Hepatocyte (in vitro differentiated cells): ENCODE results near the gene CHST8. TPM values are rescaled to one million over a fixed set of nuclear protein-coding genes. Genes with fewer than 3 reads are reported as not detected.
A peak's percentile ranks its signal among the peaks of the same experiment; 100 is the strongest.

Experiments
- DNase-seq: peaks from one replicate; pipeline ENCODE4 v3.0.0-alpha.2; 2016; ENCODE audit warnings: low spot score
- H2AFZ ChIP-seq: fragments of 200-600 bp; sonication (generic); 2 replicates; pipeline ENCODE4 v1.6.0; 2016; ENCODE audit warnings: antibody characterized with exemption, mild to moderate bottlenecking
- H3K27ac ChIP-seq: fragments of 200-600 bp; sonication (generic); 2 replicates; pipeline ENCODE4 v1.5.1; 2016; ENCODE audit warnings: mild to moderate bottlenecking
- H3K27me3 ChIP-seq: fragments of 200-600 bp; sonication (generic); 2 replicates; pipeline ENCODE4 v1.6.1; 2016
- H3K36me3 ChIP-seq: fragments of 200-600 bp; sonication (generic); replicated peaks from 2 replicates; pipeline ENCODE4 v1.5.1; 2016; ENCODE audit warnings: low read depth; ENCODE audit not compliant: insufficient read depth
- H3K4me1 ChIP-seq: fragments of 200-600 bp; sonication (generic); 2 replicates; pipeline ENCODE4 v1.5.1; 2016; ENCODE audit warnings: mild to moderate bottlenecking, moderate library complexity; ENCODE audit not compliant: insufficient read depth
- H3K4me2 ChIP-seq: fragments of 200-600 bp; sonication (generic); 2 replicates; pipeline ENCODE4 v1.6.0; 2016
- H3K4me3 ChIP-seq: fragments of 200-600 bp; sonication (generic); 2 replicates; pipeline ENCODE4 v1.5.1; 2016; ENCODE audit warnings: mild to moderate bottlenecking
- H3K79me2 ChIP-seq: fragments of 200-600 bp; sonication (generic); 2 replicates; pipeline ENCODE4 v1.6.0; 2017; ENCODE audit warnings: mild to moderate bottlenecking
- H3K9me2 ChIP-seq: fragments of 200-600 bp; sonication (generic); replicated peaks from 2 replicates; pipeline ENCODE4 v1.6.0; 2017; ENCODE audit warnings: mild to moderate bottlenecking; ENCODE audit not compliant: insufficient read depth
- H3K9me3 ChIP-seq: fragments of 200-600 bp; sonication (generic); 2 replicates; pipeline ENCODE4 v1.5.1; 2016; ENCODE audit warnings: low read depth, mild to moderate bottlenecking
- H4K20me1 ChIP-seq: fragments of 200-600 bp; sonication (generic); 2 replicates; pipeline ENCODE4 v1.6.0; 2016; ENCODE audit warnings: mild to moderate bottlenecking; ENCODE audit not compliant: insufficient read depth, poor library complexity, severe bottlenecking
- CTCF ChIP-seq: fragments of 200-600 bp; sonication (generic); IDR thresholded peaks from 2 replicates; pipeline ENCODE4 v1.5.1; 2016; ENCODE audit warnings: antibody characterized with exemption, mild to moderate bottlenecking; ENCODE audit not compliant: poor library complexity
- EZH2 ChIP-seq: fragments of 200-600 bp; sonication (generic); IDR thresholded peaks from 2 replicates; pipeline ENCODE4 v1.6.1; 2016; ENCODE audit warnings: antibody characterized with exemption, mild to moderate bottlenecking, borderline replicate concordance
- EZH2phosphoT487 ChIP-seq: fragments of 200-600 bp; sonication (generic); IDR thresholded peaks from one replicate; pipeline ENCODE4 v1.6.1; 2018; ENCODE audit warnings: antibody characterized with exemption, mild to moderate bottlenecking, low read depth, moderate library complexity; ENCODE audit not compliant: unreplicated experiment, severe bottlenecking
- WGBS: methylation state at CpG from one replicate; pipeline ENCODE4 v1.1.6; 2016; ENCODE audit warnings: low lambda C conversion rate; ENCODE audit errors: missing lambda C conversion rate; 5-methylcytosine and 5-hydroxymethylcytosine counted together
- polyA plus RNA-seq: library from polyadenylated mRNA; unstranded; fragments of >200 nt; fragmentation: Nextera tagmentation; extraction: Ambion mirVana; gene quantifications from 2 replicates; pipeline ENCODE4 v1.2.1, GENCODE V29; 2016
- total RNA-seq: library from RNA; depleted of rRNA; stranded (reverse); fragments of >200 nt; gene quantifications from 2 replicates; pipeline ENCODE4 v1.2.3, GENCODE V29; 2014

Gene CHST8
- total and polyA plus RNA-seq, 2 experiments from 2014 or later, result 0.07 to 0.89 TPM

- 90% methylated on average over 10 of the region's 10 CpGs for WGBS
- H3K9me2 ChIP-seq, result no peaks in the 10 kb centered on the region
- no peak for TF ChIP-seq EZH2phosphoT487
- TF ChIP-seq CTCF, result no peak
- TF ChIP-seq EZH2, result no peak
Measured at GRCh38 chr19:33804021-33804799, 182.5 kb downstream of the CHST8 start.

GRCh38 chr19:33805313-33805712 lies 183.6 kb downstream of the CHST8 start:
- Histone ChIP-seq H3K27ac (no peak overlapping the region), H3K4me2 (no peak overlapping the region), H2AFZ (no peak overlapping the region), H3K4me3 (no peak overlapping the region), H3K27me3 (no peaks in the 10 kb centered on the region), H3K36me3 (no peaks in the 10 kb centered on the region), H3K79me2 (peaks cover 14% of the 10 kb centered on the region), H3K9me2 (no peaks in the 10 kb centered on the region), H3K9me3 (no peaks in the 10 kb centered on the region), H3K4me1 (no peaks in the 10 kb centered on the region), H4K20me1 (peaks cover 2% of the 10 kb centered on the region)
- TF ChIP-seq CTCF, result no peak
- no peak for TF ChIP-seq EZH2
- WGBS, result 100% methylated on average over 3 of the region's 3 CpGs
- no peak for DNase-seq

More at GRCh38 chr19:33804021-33804799, 182.5 kb downstream of the CHST8 start:
- no peak overlapping the region for H3K4me3 ChIP-seq
- peaks cover 23% of the 10 kb centered on the region for H3K79me2 ChIP-seq
- H2AFZ ChIP-seq, result no peak overlapping the region
- peaks cover 2% of the 10 kb centered on the region for H4K20me1 ChIP-seq
- no peak overlapping the region for H3K4me2 ChIP-seq
- H3K36me3 ChIP-seq, result no peaks in the 10 kb centered on the region
- H3K27ac ChIP-seq, result peak overlapping the region; percentile 58
- no peaks in the 10 kb centered on the region for H3K9me3 ChIP-seq
- H3K27me3 ChIP-seq, result no peaks in the 10 kb centered on the region
- no peaks in the 10 kb centered on the region for H3K4me1 ChIP-seq
- DNase-seq, result peak; percentile 87

- peaks cover 9% of the 10 kb centered on the region for H3K79me2 ChIP-seq
- TF ChIP-seq CTCF (no peak), EZH2phosphoT487 (no peak), EZH2 (no peak)
- no peak overlapping the region for H3K4me3 ChIP-seq
Measured at GRCh38 chr19:33805840-33806433, 184.2 kb downstream of the CHST8 start.

More at GRCh38 chr19:33805840-33806433, 184.2 kb downstream of the CHST8 start:
- DNase-seq, result no peak
- Histone ChIP-seq H3K4me1 (no peaks in the 10 kb centered on the region), H3K27ac (no peak overlapping the region), H3K4me2 (no peak overlapping the region), H2AFZ (no peak overlapping the region), H3K27me3 (no peaks in the 10 kb centered on the region), H3K36me3 (no peaks in the 10 kb centered on the region), H4K20me1 (peaks cover 2% of the 10 kb centered on the region), H3K9me2 (no peaks in the 10 kb centered on the region), H3K9me3 (no peaks in the 10 kb centered on the region)
- WGBS, result 92% methylated on average over 9 of the region's 9 CpGs
